HEK293 (cell line): ENCODE data around the gene GUF1.

Experiments used
- CTCF ChIA-PET: fragments of 350-600 bp; formaldehyde crosslinking; extraction: SDS; loops from one replicate; lab custom pipeline; 2021; ENCODE audit warnings: antibody characterized with exemption; lab: Yijun Ruan, JAX
- POLR2A ChIA-PET: fragments of 300-600 bp; formaldehyde crosslinking; extraction: SDS; loops from one replicate; lab custom pipeline; 2020; ENCODE audit warnings: antibody characterized with exemption, inconsistent platforms; lab: Yijun Ruan, JAX
- H3K27ac ChIP-seq: fragments of 200-500 bp; sonication (Bioruptor generic); 2 replicates; pipeline ENCODE4 v1.5.1; 2014; ENCODE audit warnings: low read depth, low read length, control low read depth, inconsistent platforms; ENCODE audit errors: extremely low read depth
- H3K36me3 ChIP-seq, 2 experiments: fragments of 200-500 bp in 1 of 2; sonication (Bioruptor generic) in 1 of 2; 1 replicate in 1 of 2; 2 replicates in 1 of 2; pipeline ENCODE4 v1.5.1; 2014 to 2017; ENCODE audit warnings: inconsistent platforms in 2 of 2, low read length in 2 of 2; ENCODE audit not compliant: control insufficient read depth in 2 of 2, insufficient read depth in 1 of 2
- H3K4me1 ChIP-seq: fragments of 200-500 bp; sonication (Bioruptor generic); 2 replicates; pipeline ENCODE4 v1.5.1; 2014; ENCODE audit warnings: mild to moderate bottlenecking, low read length, inconsistent platforms; ENCODE audit not compliant: control insufficient read depth, insufficient read depth
- H3K4me3 ChIP-seq: 2 replicates; pipeline ENCODE4 v1.5.1; 2011; ENCODE audit warnings: low read depth, mild to moderate bottlenecking, control low read depth, low read length, moderate library complexity
- H3K9me3 ChIP-seq: fragments of 200-500 bp; sonication (Bioruptor generic); 2 replicates; pipeline ENCODE4 v1.5.1; 2014; ENCODE audit warnings: low read depth, low read length, inconsistent platforms; ENCODE audit not compliant: control insufficient read depth, insufficient read depth
- GFI1B ChIP-seq: fragments of 450-650 bp; formaldehyde crosslinking; IDR thresholded peaks from 2 replicates; pipeline ENCODE4 v1.5.1; 2016; ENCODE audit warnings: missing biosample characterization, missing genetic modification characterization
- KLF17 ChIP-seq: fragments of 450-650 bp; formaldehyde crosslinking; IDR thresholded peaks from 2 replicates; pipeline ENCODE4 v1.5.1; 2016; ENCODE audit warnings: missing biosample characterization, missing genetic modification characterization
- PRDM10 ChIP-seq: fragments of 450-650 bp; formaldehyde crosslinking; IDR thresholded peaks from 2 replicates; pipeline ENCODE4 v1.5.1; 2016; ENCODE audit warnings: missing biosample characterization, missing genetic modification characterization
- ZNF341 ChIP-seq: fragments of 450-650 bp; formaldehyde crosslinking; IDR thresholded peaks from 2 replicates; pipeline ENCODE4; 2016; ENCODE audit warnings: low read depth, missing biosample characterization, missing genetic modification characterization

Gene GUF1

GRCh38 chr4:44740201-44740600 is 62.0 kb downstream of the GUF1 start:
- TF ChIP-seq KLF17 (tag by site-specific recombination) (no peak), PRDM10 (tag by site-specific recombination) (no peak), GFI1B (tag by site-specific recombination) (no peak), ZNF341 (tag by site-specific recombination) (no peak)
- Histone ChIP-seq H3K27ac (no peak overlapping the region), H3K4me1 (no peaks in the 10 kb centered on the region), H3K9me3 (no peaks in the 10 kb centered on the region), H3K4me3 (no peak overlapping the region), H3K36me3 (no peaks in the 10 kb centered on the region)
- ChIA-PET POLR2A (no interaction called here), CTCF (no interaction called here)
